Renal pelvis (tissue), 12 donors: Measurements from ENCODE around the gene ADAM8. TPM values are rescaled to one million over a fixed set of nuclear protein-coding genes. Genes with fewer than 3 reads are reported as not detected.
"Not testable (repeated sequence)": the region's sequence is repeated elsewhere in the genome, so short reads cannot be mapped to it uniquely, and the experiment has no call there.

Experiments
- DNase-seq: peaks from one replicate; pipeline ENCODE4 v3.0.0-alpha.2; 2013
- long read RNA-seq, 16 experiments: transcript quantifications; one replicate each; lab custom pipeline, GENCODE V29; 2026
- polyA plus RNA-seq, 3 donors: library from polyadenylated mRNA; unstranded; fragments of 120-200 nt; gene quantifications; one replicate each; pipeline ENCODE4 v1.2.1, GENCODE V29; 2013; ENCODE audit not compliant: insufficient read length in 3 of 3

The ADAM8 gene
- 1 to 10 TPM; 2.2 to 5.0 (median 4.0) TPM for polyA plus RNA-seq
- long read RNA-seq, donor 1: 0 reads
- long read RNA-seq, donor 2: 0 reads
- long read RNA-seq, donor 3: 0 reads
- long read RNA-seq, donor 4: 0 reads
- long read RNA-seq, donor 5: 0 reads
- long read RNA-seq, donor 6: 0 reads
- long read RNA-seq, donor 7: 0 reads
- long read RNA-seq, donor 8: 0 reads
- long read RNA-seq, donor 9: 0 reads
- long read RNA-seq, donor 10: 0 reads
- long read RNA-seq, donor 11, partial matches to known transcripts: 0 of 1 reads
- long read RNA-seq, donor 11, other reads (novel, unspliced or antisense): 0 of 1 reads
- long read RNA-seq, donor 12, partial matches to known transcripts: 0 of 1 reads
- long read RNA-seq, donor 12, other reads (novel, unspliced or antisense): 0 of 1 reads
- long read RNA-seq, donor 13: 0 reads
- long read RNA-seq, donor 14: 0 reads
- long read RNA-seq, donor 15, partial matches to known transcripts: 0 of 2 reads
- long read RNA-seq, donor 15, other reads (novel, unspliced or antisense): 0 of 2 reads
- long read RNA-seq, donor 16, partial matches to known transcripts: 0 of 1 reads
- long read RNA-seq, donor 16, other reads (novel, unspliced or antisense): 0 of 1 reads

DNA sequence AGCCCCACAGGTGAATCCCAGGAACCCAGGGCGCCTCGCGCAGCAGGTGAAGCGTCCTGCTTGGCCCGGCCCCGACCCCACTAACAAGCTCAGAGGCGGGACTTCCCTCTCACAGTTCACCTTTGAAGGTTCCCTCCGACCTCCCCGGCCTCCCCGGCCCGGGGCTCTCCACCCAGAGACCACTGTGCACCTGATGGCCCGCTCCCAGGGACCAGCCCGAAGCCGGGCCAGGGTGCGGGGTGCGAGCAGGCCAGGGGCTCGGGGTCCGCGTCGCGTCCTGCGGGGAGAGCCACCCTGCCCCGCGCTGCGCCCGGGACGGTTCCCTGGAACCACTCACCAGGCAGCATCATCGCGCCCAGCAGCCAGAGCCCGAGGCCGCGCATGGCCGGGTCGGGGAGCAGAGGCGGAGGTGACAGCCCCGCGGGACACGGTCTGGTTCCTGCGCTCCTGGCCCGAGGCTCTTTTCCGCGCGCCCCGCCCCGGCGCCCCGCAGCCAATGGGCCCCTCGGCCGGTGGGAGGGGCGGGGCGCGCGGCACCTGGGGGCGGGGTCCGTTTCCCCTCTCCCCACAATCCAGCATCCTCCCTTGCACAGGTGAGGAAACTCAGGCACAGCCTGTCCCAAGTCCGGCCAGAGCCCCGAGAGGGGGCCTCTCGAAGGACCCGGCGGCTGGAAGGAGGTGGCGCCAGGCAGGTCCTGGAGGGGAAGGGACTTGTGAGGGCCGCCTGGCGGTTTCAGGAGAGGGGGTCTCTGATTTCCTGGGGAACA lies at the start of gene ADAM8:
ADAM8 (minus strand) TSS at position 434 of the 767 bp plus-strand sequence; CDS start at position 383, 51 bp downstream.
- peak; percentile 37 for DNase-seq

DNA sequence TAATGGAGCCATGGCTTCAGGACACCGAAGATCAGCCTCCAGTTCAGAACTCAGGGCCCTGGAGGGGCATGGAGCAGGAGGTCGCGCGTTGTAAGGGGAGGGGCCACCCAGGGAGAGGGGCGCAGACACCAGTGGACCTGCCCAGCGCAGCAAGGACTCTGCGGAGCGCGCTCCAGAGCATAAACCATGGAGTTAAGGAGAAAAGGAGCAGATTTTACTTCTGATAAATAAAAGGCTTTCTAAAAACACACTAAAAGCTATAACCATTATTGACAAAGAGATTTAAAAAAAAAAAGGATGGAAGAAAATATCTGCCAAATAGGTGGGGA lies 49.5 kb upstream of the ADAM8 start:
- DNase-seq: no peak

- no peak for DNase-seq
These were observed 49.0 kb upstream of the ADAM8 start for GRCh38 chr10:133325440-133326222.

GRCh38 chr10:133324857-133325260 lies 48.2 kb upstream of the ADAM8 start:
- no peak for DNase-seq

- DNase-seq: no peak
These were observed 47.6 kb upstream of the ADAM8 start for GRCh38 chr10:133324198-133324792.

DNA sequence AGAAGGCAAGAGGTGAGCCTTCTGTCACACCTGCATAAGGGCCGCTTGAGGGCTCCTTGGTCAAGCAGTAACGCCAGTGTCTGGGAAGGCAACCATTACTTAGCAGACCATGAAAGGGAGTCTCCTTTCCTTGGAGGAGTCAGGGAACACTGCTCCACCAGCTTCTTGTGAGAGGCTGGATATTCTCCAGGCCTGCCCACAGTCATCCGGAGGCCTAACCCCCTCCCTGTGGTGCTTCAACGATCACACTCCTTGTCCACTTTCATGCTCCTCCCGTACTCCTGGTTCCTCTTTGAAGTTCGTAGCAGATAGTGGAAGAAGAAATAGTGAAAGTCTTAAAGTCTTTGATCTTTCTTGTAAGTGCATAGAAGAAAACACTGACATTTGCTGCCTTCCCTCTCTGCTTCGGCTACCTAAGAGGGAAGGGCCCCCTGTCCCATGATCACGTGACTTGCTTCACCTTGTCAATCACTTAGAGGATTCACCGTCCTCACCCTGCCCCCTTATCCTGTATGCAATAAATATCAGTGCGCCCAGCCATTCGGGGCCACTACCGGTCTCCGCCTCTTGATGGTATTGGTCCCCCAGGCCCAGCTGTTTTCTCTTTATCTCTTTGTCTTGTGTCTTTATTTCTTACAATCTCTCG lies 45.5 kb upstream of the ADAM8 start:
- not testable (repeated sequence) for DNase-seq

- not testable (repeated sequence) for DNase-seq
These were observed 44.3 kb upstream of the ADAM8 start for GRCh38 chr10:133320852-133321422.

DNA sequence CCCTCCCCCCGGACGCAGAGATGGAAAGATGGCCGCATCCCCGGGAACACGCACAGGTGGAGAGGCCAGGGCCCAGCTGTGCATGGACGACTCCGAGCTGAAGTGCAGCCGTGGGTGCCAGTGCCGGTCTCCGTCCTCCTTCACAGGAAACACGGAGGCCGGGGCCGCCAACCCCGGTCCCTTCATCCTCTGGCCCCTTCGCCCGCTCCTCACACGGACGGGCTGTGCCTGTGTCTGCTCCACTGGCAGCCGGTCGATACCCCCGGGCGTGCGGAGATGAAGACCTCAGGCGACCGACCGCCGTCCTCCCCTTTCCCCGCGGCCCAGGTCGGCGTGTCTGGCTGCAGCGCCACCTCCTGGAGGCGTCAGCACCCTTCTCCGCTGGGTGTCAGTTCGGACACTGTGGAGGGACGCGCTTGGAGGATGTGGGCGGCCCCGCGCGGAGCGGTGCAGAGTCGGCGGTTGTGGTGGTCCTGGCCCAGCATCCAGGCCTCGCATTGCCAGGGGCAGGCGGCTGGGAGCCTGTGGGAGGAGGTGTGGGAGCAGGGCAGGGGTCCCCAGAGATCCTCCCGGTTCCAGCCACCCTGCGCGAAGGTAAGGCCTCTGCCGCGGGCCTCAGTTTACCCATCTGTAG lies 41.9 kb upstream of the ADAM8 start:
- DNase-seq: peak; percentile 57

- DNase-seq: no peak
These were observed 40.1 kb upstream of the ADAM8 start for GRCh38 chr10:133316732-133317131.

DNA sequence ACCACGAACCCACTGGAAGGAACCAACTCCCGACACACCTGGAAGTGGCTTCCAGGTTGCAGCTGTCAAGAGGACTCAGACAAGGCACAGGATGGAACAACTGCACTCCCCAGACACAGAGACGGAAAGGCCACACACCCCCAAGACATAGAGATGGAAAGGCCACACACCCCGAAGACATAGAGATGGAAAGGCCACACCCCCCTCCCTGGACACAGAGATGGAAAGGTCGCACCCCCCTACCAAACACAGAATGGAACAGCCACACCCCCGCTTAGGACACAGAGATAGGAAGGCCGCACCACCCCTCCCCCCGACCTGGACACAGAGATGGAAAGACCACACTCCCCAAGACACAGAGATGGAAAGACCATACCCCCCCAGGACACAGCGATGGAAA lies 39.6 kb upstream of the ADAM8 start:
- no peak for DNase-seq

- no peak for DNase-seq
These were observed 39.2 kb upstream of the ADAM8 start for GRCh38 chr10:133315847-133316246.

DNA sequence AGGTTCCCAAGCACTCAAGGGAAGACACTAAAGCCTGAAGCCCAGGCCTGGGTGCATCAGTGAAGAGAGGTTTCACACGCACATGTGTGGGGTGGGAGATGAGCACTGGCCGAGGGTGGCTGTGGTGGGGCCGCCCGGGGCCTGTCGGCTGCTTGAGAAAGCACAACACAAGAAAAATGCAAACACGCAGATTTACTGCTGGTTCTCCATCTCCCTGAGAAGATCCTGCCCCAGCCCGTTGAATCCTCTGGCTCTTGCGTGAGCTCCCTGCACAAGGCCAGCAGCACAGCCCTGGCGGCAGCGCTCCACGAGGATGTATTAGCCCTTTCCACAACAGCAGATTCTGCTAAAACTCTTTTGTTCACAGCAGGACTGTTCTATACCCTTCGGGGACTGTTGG lies 38.2 kb upstream of the ADAM8 start:
- no peak for DNase-seq

DNA sequence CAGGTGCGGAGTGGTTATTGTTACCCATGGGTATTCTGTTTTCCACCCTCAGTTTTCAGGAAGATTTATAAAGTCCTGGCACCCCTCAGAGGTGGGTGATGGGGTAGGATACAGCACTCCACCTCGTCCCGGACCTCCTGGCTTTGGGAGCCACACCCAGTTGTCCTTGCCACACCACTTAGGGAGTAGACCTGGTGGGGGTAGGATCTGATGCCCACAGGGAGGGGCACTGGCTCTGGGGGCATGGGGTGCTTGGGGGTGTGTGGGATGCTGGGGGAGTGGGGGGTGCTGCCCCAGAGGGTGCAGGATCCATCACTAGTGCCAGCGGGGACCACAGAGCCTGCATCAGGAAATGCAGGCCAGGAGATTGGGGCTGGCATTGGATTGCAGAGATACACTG lies 36.5 kb upstream of the ADAM8 start:
- DNase-seq: no peak

- no peak for DNase-seq
These were observed 36.1 kb upstream of the ADAM8 start for GRCh38 chr10:133312769-133313145.

GRCh38 chr10:133312016-133312768 lies 35.5 kb upstream of the ADAM8 start:
- DNase-seq: no peak

- DNase-seq: no peak
These were observed 34.9 kb upstream of the ADAM8 start for GRCh38 chr10:133311570-133311969.

GRCh38 chr10:133310789-133311188 lies 34.1 kb upstream of the ADAM8 start:
- DNase-seq: no peak

GRCh38 chr10:133310399-133310755 lies 33.7 kb upstream of the ADAM8 start:
- no peak for DNase-seq

DNA sequence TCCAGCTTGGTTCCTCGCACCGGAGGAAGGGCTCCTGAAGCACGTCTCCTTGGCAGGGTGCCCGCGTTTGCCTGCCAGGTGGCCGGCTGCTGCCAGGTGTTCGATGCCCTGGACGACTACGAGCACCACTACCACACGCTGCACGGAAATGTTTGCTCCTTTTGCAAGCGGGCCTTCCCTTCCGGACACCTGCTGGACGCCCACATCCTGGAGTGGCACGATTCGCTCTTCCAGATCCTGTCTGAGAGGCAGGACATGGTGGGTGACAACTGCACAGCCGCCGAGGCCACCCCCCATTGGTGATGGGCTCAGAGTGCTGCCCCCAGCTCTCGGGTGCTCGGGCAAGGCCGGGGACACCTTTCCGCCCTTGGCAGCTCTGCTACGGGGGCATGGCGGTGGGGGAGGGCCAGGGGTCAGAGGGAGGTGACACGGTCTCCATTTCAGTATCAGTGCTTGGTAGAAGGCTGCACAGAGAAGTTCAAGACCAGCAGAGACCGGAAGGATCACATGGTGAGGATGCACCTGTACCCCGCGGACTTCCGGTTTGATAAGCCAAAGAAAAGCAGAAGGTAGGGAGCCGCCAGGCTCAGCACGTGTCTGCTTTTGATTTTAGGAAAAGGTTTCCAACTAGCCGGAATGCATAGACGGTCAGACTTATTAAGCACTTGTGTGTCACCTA lies 33.2 kb upstream of the ADAM8 start:
- no peak for DNase-seq
